Measurements from ENCODE around the gene SORCS3. TPM values are rescaled to one million over a fixed set of nuclear protein-coding genes. Genes with fewer than 3 reads are reported as not detected.

SORCS3 gene
- polyA plus RNA-seq, 1 donor from 2014 or later, result 9.8 TPM

DNA sequence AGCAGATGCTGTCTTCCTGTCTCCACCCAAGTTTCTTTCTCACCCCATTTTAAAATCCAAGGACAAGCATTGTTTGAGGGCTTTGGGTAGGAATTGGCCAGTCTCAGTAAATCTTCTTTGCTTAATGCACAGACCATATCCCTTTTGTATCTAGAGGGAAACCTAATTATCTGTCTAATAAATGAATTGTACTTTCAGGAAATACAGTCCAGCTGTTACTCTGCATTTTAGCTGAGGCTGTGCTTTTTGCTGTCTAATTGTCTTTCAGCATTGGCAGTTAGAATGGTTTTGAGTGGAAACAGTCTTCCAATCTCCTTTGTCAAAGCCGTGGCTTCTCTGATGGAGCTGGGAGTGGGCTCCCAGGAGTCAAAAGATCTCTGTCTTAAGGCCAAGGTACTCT, 388.2 kb downstream of the SORCS3 start:
- Histone ChIP-seq H3K36me3 (ENCODE audit: insufficient read depth, low read length) (no peaks in the 10 kb centered on the region), H3K9me2 (ENCODE audit: insufficient read depth, low read length) (no peaks in the 10 kb centered on the region), H3K27me3 (ENCODE audit: insufficient read depth, low read depth, low read length) (no peaks in the 10 kb centered on the region), H3K4me3 (ENCODE audit: low read length) (no peak overlapping the region), H4K20me1 (ENCODE audit: insufficient read depth) (no peaks in the 10 kb centered on the region), H3K4me2 (ENCODE audit: low read length) (no peak overlapping the region), H3F3A (ENCODE audit: insufficient read depth, low read length, poor library complexity, severe bottlenecking) (no peaks in the 10 kb centered on the region), H3K9ac (ENCODE audit: low read length) (no peak overlapping the region), H3K9me3 (ENCODE audit: low read length) (no peaks in the 10 kb centered on the region), H2AFZ (ENCODE audit: low read depth, low read length) (no peak overlapping the region), H3K27ac (ENCODE audit: low read length) (no peak overlapping the region), H3K79me2 (replicated peaks; ENCODE audit: insufficient read depth, low read length) (no peaks in the 10 kb centered on the region)
- no peak for TF ChIP-seq EP300 (conservative IDR thresholded peaks at IDR 0.05; ENCODE audit: poor library complexity, severe bottlenecking)

- TF ChIP-seq, protein P1, sequence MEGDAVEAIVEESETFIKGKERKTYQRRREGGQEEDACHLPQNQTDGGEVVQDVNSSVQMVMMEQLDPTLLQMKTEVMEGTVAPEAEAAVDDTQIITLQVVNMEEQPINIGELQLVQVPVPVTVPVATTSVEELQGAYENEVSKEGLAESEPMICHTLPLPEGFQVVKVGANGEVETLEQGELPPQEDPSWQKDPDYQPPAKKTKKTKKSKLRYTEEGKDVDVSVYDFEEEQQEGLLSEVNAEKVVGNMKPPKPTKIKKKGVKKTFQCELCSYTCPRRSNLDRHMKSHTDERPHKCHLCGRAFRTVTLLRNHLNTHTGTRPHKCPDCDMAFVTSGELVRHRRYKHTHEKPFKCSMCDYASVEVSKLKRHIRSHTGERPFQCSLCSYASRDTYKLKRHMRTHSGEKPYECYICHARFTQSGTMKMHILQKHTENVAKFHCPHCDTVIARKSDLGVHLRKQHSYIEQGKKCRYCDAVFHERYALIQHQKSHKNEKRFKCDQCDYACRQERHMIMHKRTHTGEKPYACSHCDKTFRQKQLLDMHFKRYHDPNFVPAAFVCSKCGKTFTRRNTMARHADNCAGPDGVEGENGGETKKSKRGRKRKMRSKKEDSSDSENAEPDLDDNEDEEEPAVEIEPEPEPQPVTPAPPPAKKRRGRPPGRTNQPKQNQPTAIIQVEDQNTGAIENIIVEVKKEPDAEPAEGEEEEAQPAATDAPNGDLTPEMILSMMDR (IDR thresholded peaks at IDR 0.05; ENCODE audit: poor library complexity, severe bottlenecking), result no peak
- TF ChIP-seq EZH2 (IDR thresholded peaks at IDR 0.05; ENCODE audit: borderline replicate concordance, insufficient read depth, low read length, poor library complexity, severe bottlenecking) (no peak), TAF1 (IDR thresholded peaks at IDR 0.05; ENCODE audit: low read depth) (no peak), MXI1 (conservative IDR thresholded peaks at IDR 0.05; ENCODE audit: poor library complexity, severe bottlenecking) (no peak), EP300 (conservative IDR thresholded peaks at IDR 0.05; ENCODE audit: poor library complexity, severe bottlenecking) (no peak), RAD21 (conservative IDR thresholded peaks at IDR 0.05) (no peak), SMC3 (conservative IDR thresholded peaks at IDR 0.05; ENCODE audit: poor library complexity) (no peak), POLR2AphosphoS5 (IDR thresholded peaks at IDR 0.05) (no peak)
- TF ChIP-seq, protein P2, sequence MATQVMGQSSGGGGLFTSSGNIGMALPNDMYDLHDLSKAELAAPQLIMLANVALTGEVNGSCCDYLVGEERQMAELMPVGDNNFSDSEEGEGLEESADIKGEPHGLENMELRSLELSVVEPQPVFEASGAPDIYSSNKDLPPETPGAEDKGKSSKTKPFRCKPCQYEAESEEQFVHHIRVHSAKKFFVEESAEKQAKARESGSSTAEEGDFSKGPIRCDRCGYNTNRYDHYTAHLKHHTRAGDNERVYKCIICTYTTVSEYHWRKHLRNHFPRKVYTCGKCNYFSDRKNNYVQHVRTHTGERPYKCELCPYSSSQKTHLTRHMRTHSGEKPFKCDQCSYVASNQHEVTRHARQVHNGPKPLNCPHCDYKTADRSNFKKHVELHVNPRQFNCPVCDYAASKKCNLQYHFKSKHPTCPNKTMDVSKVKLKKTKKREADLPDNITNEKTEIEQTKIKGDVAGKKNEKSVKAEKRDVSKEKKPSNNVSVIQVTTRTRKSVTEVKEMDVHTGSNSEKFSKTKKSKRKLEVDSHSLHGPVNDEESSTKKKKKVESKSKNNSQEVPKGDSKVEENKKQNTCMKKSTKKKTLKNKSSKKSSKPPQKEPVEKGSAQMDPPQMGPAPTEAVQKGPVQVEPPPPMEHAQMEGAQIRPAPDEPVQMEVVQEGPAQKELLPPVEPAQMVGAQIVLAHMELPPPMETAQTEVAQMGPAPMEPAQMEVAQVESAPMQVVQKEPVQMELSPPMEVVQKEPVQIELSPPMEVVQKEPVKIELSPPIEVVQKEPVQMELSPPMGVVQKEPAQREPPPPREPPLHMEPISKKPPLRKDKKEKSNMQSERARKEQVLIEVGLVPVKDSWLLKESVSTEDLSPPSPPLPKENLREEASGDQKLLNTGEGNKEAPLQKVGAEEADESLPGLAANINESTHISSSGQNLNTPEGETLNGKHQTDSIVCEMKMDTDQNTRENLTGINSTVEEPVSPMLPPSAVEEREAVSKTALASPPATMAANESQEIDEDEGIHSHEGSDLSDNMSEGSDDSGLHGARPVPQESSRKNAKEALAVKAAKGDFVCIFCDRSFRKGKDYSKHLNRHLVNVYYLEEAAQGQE (IDR thresholded peaks at IDR 0.05; ENCODE audit: borderline replicate concordance), result no peak
- no peaks in the 10 kb centered on the region for H4K20me1 ChIP-seq (ENCODE audit: insufficient read depth)
Measured at GRCh38 chr10:105037022-105037421, 395.9 kb downstream of the SORCS3 start.

DNA sequence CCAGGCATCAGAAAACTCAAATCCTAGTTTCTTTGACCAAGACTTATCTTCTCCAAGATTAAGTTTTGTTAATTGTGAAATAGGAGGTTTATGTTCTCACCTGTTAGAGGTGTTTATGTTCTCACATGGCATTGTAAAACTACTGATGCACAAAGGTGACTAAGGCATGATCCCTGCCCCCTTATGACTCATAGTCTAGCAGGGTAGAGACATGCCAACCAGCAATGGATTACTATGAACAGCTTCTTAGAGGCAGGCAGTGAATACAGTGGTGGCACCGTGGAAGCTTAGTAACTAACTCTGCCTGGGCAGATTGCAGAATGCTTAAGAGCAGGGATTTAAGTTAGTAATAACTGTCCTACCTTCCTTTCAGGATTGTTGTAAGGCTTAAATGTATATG, 400.9 kb downstream of the SORCS3 start:
- no peak overlapping the region for H3K9ac ChIP-seq (ENCODE audit: low read length)

More at GRCh38 chr10:105037022-105037421, 395.9 kb downstream of the SORCS3 start:
- no peak overlapping the region for H2AFZ ChIP-seq (ENCODE audit: low read depth, low read length)
- no peaks in the 10 kb centered on the region for H3K9me2 ChIP-seq (ENCODE audit: insufficient read depth, low read length)
- no peak overlapping the region for H3K4me2 ChIP-seq (ENCODE audit: low read length)
- H3F3A ChIP-seq (ENCODE audit: insufficient read depth, low read length, poor library complexity, severe bottlenecking), result no peaks in the 10 kb centered on the region
- no peaks in the 10 kb centered on the region for H3K27me3 ChIP-seq (ENCODE audit: insufficient read depth, low read depth, low read length)
- no peaks in the 10 kb centered on the region for H3K36me3 ChIP-seq (ENCODE audit: insufficient read depth, low read length)
- H3K4me3 ChIP-seq (ENCODE audit: low read length), result no peak overlapping the region
- no peak overlapping the region for H3K27ac ChIP-seq (ENCODE audit: low read length)
- H3K9me3 ChIP-seq (ENCODE audit: low read length), result no peaks in the 10 kb centered on the region
- H3K79me2 ChIP-seq (replicated peaks; ENCODE audit: insufficient read depth, low read length), result no peaks in the 10 kb centered on the region
- H3K9ac ChIP-seq (ENCODE audit: low read length), result no peak overlapping the region

More for the DNA sequence above, 400.9 kb downstream of the SORCS3 start:
- H3K4me2 ChIP-seq (ENCODE audit: low read length), result no peak overlapping the region
- no peak overlapping the region for H2AFZ ChIP-seq (ENCODE audit: low read depth, low read length)
- H3K79me2 ChIP-seq (replicated peaks; ENCODE audit: insufficient read depth, low read length), result no peaks in the 10 kb centered on the region
- no peak overlapping the region for H3K27ac ChIP-seq (ENCODE audit: low read length)
- no peaks in the 10 kb centered on the region for H4K20me1 ChIP-seq (ENCODE audit: insufficient read depth)
- no peaks in the 10 kb centered on the region for H3K27me3 ChIP-seq (ENCODE audit: insufficient read depth, low read depth, low read length)
- H3K9me2 ChIP-seq (ENCODE audit: insufficient read depth, low read length), result no peaks in the 10 kb centered on the region
- no peak overlapping the region for H3K4me3 ChIP-seq (ENCODE audit: low read length)
- no peaks in the 10 kb centered on the region for H3K9me3 ChIP-seq (ENCODE audit: low read length)
- no peaks in the 10 kb centered on the region for H3K36me3 ChIP-seq (ENCODE audit: insufficient read depth, low read length)
- no peaks in the 10 kb centered on the region for H3F3A ChIP-seq (ENCODE audit: insufficient read depth, low read length, poor library complexity, severe bottlenecking)
- no peak for TF ChIP-seq SMC3 (conservative IDR thresholded peaks at IDR 0.05; ENCODE audit: poor library complexity)
- TF ChIP-seq EP300 (conservative IDR thresholded peaks at IDR 0.05; ENCODE audit: poor library complexity, severe bottlenecking), result no peak
- TF ChIP-seq EZH2 (IDR thresholded peaks at IDR 0.05; ENCODE audit: borderline replicate concordance, insufficient read depth, low read length, poor library complexity, severe bottlenecking), result no peak
- TF ChIP-seq, protein P1 (IDR thresholded peaks at IDR 0.05; ENCODE audit: poor library complexity, severe bottlenecking), result no peak
